ENCODE measurements around the gene SLC6A2. TPM values are rescaled to one million over a fixed set of nuclear protein-coding genes. Genes with fewer than 3 reads are reported as not detected.

Gene SLC6A2
- total RNA-seq, 2 donors from 2014 or later, result 1.1 TPM; not detected in 1

DNA sequence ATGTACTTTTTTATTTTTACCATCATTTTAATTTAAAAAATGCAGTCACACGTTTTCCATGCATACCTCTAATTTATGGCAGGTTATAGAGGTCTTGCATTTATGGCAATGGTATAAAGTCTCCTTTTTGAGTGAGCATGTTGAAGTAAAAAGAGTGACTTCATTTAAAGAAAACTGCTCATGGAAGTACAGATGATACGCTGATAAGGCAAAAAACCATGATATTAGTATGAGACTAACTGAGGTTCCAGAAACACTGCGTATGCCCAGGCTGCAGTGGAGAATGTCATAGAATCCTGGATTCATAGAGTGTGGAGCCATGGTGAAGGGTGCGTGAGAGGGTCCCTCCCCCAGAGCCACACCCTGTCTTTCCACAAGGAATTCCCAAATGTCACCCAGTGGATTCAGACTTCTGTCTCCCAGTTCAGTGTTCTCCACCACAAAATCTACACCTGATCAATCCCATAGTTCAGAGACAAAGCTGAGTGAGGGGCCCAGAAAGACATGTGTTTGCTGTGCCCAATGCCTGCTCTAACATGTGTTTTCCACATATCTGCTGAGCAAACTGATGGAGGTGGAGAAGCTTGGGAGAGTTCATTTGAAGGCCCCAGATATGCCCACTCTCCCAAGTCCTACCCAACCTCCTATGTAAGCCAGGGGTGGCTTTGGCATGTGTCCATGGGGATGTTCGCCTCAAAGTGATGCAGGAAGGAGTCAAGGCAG is 69.4 kb downstream of the SLC6A2 start:
- no peak overlapping the region for H3K27ac Mint-ChIP-seq
- no peak overlapping the region for H3K9ac ChIP-seq (ENCODE audit: extremely low read depth, low read length, poor library complexity, severe bottlenecking)
- no peak overlapping the region for H3K27ac ChIP-seq (ENCODE audit: low read depth, low read length)
- 77 to 89% methylated on average over 3 to 4 of the region's 5 CpGs for WGBS, 2 experiments (ENCODE audit: insufficient coverage in 1 of 2, insufficient read length in 1 of 2)
- no peaks in the 10 kb centered on the region for H3K4me1 Mint-ChIP-seq
- no peak for TF ChIP-seq CTCF (conservative IDR thresholded peaks at IDR 0.05)
- peak; percentile 7 for DNase-seq
- H3K4me3 Mint-ChIP-seq, result no peak overlapping the region
- no peaks in the 10 kb centered on the region for H3K4me1 ChIP-seq (ENCODE audit: control insufficient read depth, insufficient read depth, low read length)
- H3K36me3 ChIP-seq (ENCODE audit: control insufficient read depth, insufficient read depth, low read length), result no peaks in the 10 kb centered on the region
- peaks cover 7% of the 10 kb centered on the region for H3K27me3 ChIP-seq (ENCODE audit: control insufficient read depth, insufficient read depth, low read length, poor library complexity, severe bottlenecking)
- H3K27me3 Mint-ChIP-seq (ENCODE audit: insufficient read depth), result peaks cover 26% of the 10 kb centered on the region
- no peak overlapping the region for H3K4me3 ChIP-seq (ENCODE audit: low read length)
- H3K9me3 ChIP-seq (ENCODE audit: control insufficient read depth, low read length), result no peaks in the 10 kb centered on the region
- H3K9me3 Mint-ChIP-seq, result no peaks in the 10 kb centered on the region
- no peaks in the 10 kb centered on the region for H3K36me3 Mint-ChIP-seq (ENCODE audit: low read depth)

DNA sequence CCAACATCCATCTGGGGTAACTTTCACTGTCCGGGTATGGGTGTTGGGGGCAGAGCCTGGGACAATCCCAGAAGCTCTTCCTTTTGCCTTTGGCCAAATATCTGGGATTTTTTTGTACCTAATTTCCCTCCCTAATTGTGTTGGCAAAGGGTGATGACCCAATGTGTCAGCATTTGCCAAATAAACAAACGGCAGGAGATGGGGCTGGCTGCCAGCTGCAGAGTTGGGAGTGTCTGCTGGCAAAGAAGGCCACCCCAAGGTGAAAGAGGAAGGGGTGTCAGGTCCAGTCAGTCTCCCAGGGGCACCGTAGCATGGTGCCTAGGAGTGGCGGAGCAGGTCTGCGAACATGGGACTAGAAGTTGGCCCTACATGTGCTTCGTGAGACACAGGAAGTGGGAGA is 73.0 kb downstream of the SLC6A2 start:
- H3K9ac ChIP-seq (ENCODE audit: extremely low read depth, low read length, poor library complexity, severe bottlenecking), result no peak overlapping the region
- 94 to 100% methylated on average over 3 to 6 of the region's 6 CpGs for WGBS, 2 experiments (ENCODE audit: insufficient coverage in 1 of 2, insufficient read length in 1 of 2)
- no peak for DNase-seq
- no peak overlapping the region for H3K4me3 Mint-ChIP-seq
- peaks cover 22% of the 10 kb centered on the region for H3K27me3 Mint-ChIP-seq (ENCODE audit: insufficient read depth)
- no peaks in the 10 kb centered on the region for H3K36me3 Mint-ChIP-seq (ENCODE audit: low read depth)
- H3K4me1 Mint-ChIP-seq, result no peaks in the 10 kb centered on the region
- no peaks in the 10 kb centered on the region for H3K36me3 ChIP-seq (ENCODE audit: control insufficient read depth, insufficient read depth, low read length)
- H3K27ac Mint-ChIP-seq, result no peak overlapping the region
- no peak overlapping the region for H3K27ac ChIP-seq (ENCODE audit: low read depth, low read length)
- TF ChIP-seq CTCF (conservative IDR thresholded peaks at IDR 0.05), result no peak
- no peaks in the 10 kb centered on the region for H3K4me1 ChIP-seq (ENCODE audit: control insufficient read depth, insufficient read depth, low read length)
- no peaks in the 10 kb centered on the region for H3K27me3 ChIP-seq (ENCODE audit: control insufficient read depth, insufficient read depth, low read length, poor library complexity, severe bottlenecking)
- no peak overlapping the region for H3K4me3 ChIP-seq (ENCODE audit: low read length)
- H3K9me3 Mint-ChIP-seq, result no peaks in the 10 kb centered on the region
- H3K9me3 ChIP-seq (ENCODE audit: control insufficient read depth, low read length), result no peaks in the 10 kb centered on the region

DNA sequence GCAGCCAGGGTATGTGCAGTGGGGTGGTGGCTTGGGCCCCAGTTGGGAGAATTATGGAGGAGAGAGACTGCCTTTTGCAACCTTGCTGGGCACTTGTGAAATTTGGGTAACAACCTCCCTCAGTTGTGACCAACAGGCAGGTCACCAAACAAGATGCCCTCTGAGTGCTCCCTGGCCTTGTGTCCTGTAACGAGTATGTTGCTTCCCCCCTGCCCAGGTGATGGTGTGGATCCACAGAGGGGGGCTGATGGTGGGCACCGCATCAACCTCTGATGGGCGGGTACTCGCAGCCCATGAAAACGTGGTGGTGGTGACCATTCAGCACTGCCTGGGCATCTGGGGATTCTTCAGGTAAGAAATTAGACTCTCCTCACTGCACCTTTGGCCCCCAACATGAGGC is 74.3 kb downstream of the SLC6A2 start:
- no peak for TF ChIP-seq CTCF (conservative IDR thresholded peaks at IDR 0.05)
- Histone ChIP-seq H3K4me3 (ENCODE audit: low read length) (no peak overlapping the region), H3K27me3 (ENCODE audit: control insufficient read depth, insufficient read depth, low read length, poor library complexity, severe bottlenecking) (no peaks in the 10 kb centered on the region), H3K36me3 (ENCODE audit: control insufficient read depth, insufficient read depth, low read length) (no peaks in the 10 kb centered on the region), H3K4me1 (ENCODE audit: control insufficient read depth, insufficient read depth, low read length) (no peaks in the 10 kb centered on the region), H3K27ac (ENCODE audit: low read depth, low read length) (no peak overlapping the region), H3K9ac (ENCODE audit: extremely low read depth, low read length, poor library complexity, severe bottlenecking) (no peak overlapping the region), H3K9me3 (ENCODE audit: control insufficient read depth, low read length) (no peaks in the 10 kb centered on the region)
- WGBS, 2 experiments (ENCODE audit: insufficient coverage in 1 of 2, insufficient read length in 1 of 2), result 60 to 91% methylated on average over 1 to 5 of the region's 5 CpGs
- DNase-seq, result no peak
- H3K9me3 Mint-ChIP-seq, result no peaks in the 10 kb centered on the region
- H3K4me1 Mint-ChIP-seq, result no peaks in the 10 kb centered on the region
- H3K27ac Mint-ChIP-seq, result no peak overlapping the region
- peaks cover 25% of the 10 kb centered on the region for H3K27me3 Mint-ChIP-seq (ENCODE audit: insufficient read depth)
- H3K4me3 Mint-ChIP-seq, result no peak overlapping the region
- no peaks in the 10 kb centered on the region for H3K36me3 Mint-ChIP-seq (ENCODE audit: low read depth)
